Mesenchymal stem cell (in vitro differentiated cells and primary cell): Measurements from ENCODE around the gene ZNF24.
A peak's percentile ranks its signal among the peaks of the same experiment; 100 is the strongest.

Experiments
- DNase-seq: peaks from one replicate; pipeline ENCODE4 v3.0.0-alpha.2; 2013
- H2AFZ ChIP-seq: one replicate; pipeline ENCODE4 v1.6.1; 2013; ENCODE audit warnings: low read depth, mild to moderate bottlenecking, control low read depth, inconsistent platforms, low read length, moderate library complexity
- H2AK5ac ChIP-seq: 2 replicates; pipeline ENCODE4 v1.6.1; 2013; ENCODE audit warnings: low read length, moderate library complexity, mild to moderate bottlenecking, inconsistent platforms; ENCODE audit not compliant: severe bottlenecking
- H2BK120ac ChIP-seq: one replicate; pipeline ENCODE4 v1.6.1; 2013; ENCODE audit warnings: low read depth, mild to moderate bottlenecking, inconsistent platforms, low read length, moderate library complexity
- H2BK12ac ChIP-seq, 2 experiments: one replicate each; pipeline ENCODE4 v1.6.1; 2013; ENCODE audit warnings: inconsistent platforms in 2 of 2, low read length in 2 of 2, mild to moderate bottlenecking in 2 of 2, moderate library complexity in 2 of 2, control low read depth in 1 of 2
- H2BK15ac ChIP-seq: one replicate; pipeline ENCODE4 v1.6.1; 2013; ENCODE audit warnings: mild to moderate bottlenecking, low read depth, inconsistent platforms; ENCODE audit not compliant: poor library complexity, severe bottlenecking
- H2BK5ac ChIP-seq: 2 replicates; pipeline ENCODE4 v1.6.1; 2013; ENCODE audit warnings: low read depth, mild to moderate bottlenecking, low read length, control low read depth, inconsistent platforms; ENCODE audit not compliant: poor library complexity, severe bottlenecking
- H3K14ac ChIP-seq, 2 experiments: one replicate each; pipeline ENCODE4 v1.6.1; 2013; ENCODE audit warnings: inconsistent platforms in 2 of 2, low read length in 2 of 2, control low read depth in 1 of 2, mild to moderate bottlenecking in 1 of 2, moderate library complexity in 1 of 2
- H3K18ac ChIP-seq, 2 experiments: one replicate each; pipeline ENCODE4 v1.6.1; 2013; ENCODE audit warnings: inconsistent platforms in 2 of 2, low read length in 2 of 2, control low read depth in 1 of 2, low read depth in 1 of 2, mild to moderate bottlenecking in 1 of 2
- H3K23ac ChIP-seq, 2 experiments: one replicate each; pipeline ENCODE4 v1.6.1; 2013; ENCODE audit warnings: inconsistent platforms in 2 of 2, low read length in 2 of 2, mild to moderate bottlenecking in 2 of 2, moderate library complexity in 2 of 2, control low read depth in 1 of 2
- H3K27ac ChIP-seq: 2 replicates; pipeline ENCODE4 v1.5.1; 2013; ENCODE audit warnings: mild to moderate bottlenecking, moderate library complexity, low read length, control low read depth, inconsistent platforms; ENCODE audit not compliant: poor library complexity, severe bottlenecking
- H3K27me3 ChIP-seq, 2 experiments: 2 replicates each; pipeline versions ENCODE4 v1.6.1 to v1.7.0; 2013; ENCODE audit warnings: low read length in 2 of 2, mild to moderate bottlenecking in 2 of 2, moderate library complexity in 2 of 2, control low read depth in 1 of 2, inconsistent platforms in 1 of 2; ENCODE audit not compliant: control insufficient read depth in 1 of 2, insufficient read depth in 1 of 2
- H3K36me3 ChIP-seq, 2 experiments: 2 replicates each; pipeline versions ENCODE4 v1.6.1 to v1.7.0; 2013; ENCODE audit warnings: low read length in 2 of 2, control low read depth in 1 of 2, inconsistent platforms in 1 of 2, low read depth in 1 of 2, mild to moderate bottlenecking in 1 of 2; ENCODE audit not compliant: insufficient read depth in 2 of 2, control insufficient read depth in 1 of 2
- H3K4ac ChIP-seq, 2 experiments: one replicate each; pipeline ENCODE4 v1.6.1; 2013; ENCODE audit warnings: inconsistent platforms in 2 of 2, low read length in 2 of 2, mild to moderate bottlenecking in 2 of 2, moderate library complexity in 2 of 2, control low read depth in 1 of 2, low read depth in 1 of 2
- H3K4me1 ChIP-seq: 2 replicates; pipeline ENCODE4 v1.6.1; 2013; ENCODE audit warnings: low read depth, low read length, control low read depth; ENCODE audit not compliant: control insufficient read depth, insufficient read depth
- H3K4me2 ChIP-seq: 2 replicates; pipeline ENCODE4 v1.6.1; 2013; ENCODE audit warnings: low read length, mild to moderate bottlenecking, inconsistent platforms; ENCODE audit not compliant: poor library complexity, severe bottlenecking
- H3K4me3 ChIP-seq, 2 experiments: 2 replicates each; pipeline versions ENCODE4 v1.5.1 to v1.7.0; 2013; ENCODE audit warnings: low read length in 2 of 2, mild to moderate bottlenecking in 2 of 2, control low read depth in 1 of 2, low read depth in 1 of 2; ENCODE audit not compliant: insufficient read depth in 1 of 2
- H3K79me1 ChIP-seq: replicated peaks from 2 replicates; pipeline ENCODE4 v1.6.1; 2013; ENCODE audit warnings: mild to moderate bottlenecking, control low read depth, low read length, inconsistent platforms; ENCODE audit not compliant: poor library complexity, severe bottlenecking
- H3K9ac ChIP-seq: 2 replicates; pipeline ENCODE4 v1.7.0; 2013; ENCODE audit warnings: mild to moderate bottlenecking, low read length, moderate library complexity
- H3K9me3 ChIP-seq: 2 replicates; pipeline ENCODE4 v1.7.0; 2013; ENCODE audit warnings: mild to moderate bottlenecking, low read length; ENCODE audit not compliant: control insufficient read depth
- H4K8ac ChIP-seq: one replicate; pipeline ENCODE4 v1.6.1; 2013; ENCODE audit warnings: inconsistent platforms, mild to moderate bottlenecking, low read length, moderate library complexity
- H4K91ac ChIP-seq: one replicate; pipeline ENCODE4 v1.6.1; 2013; ENCODE audit warnings: mild to moderate bottlenecking, low read length, inconsistent platforms
- WGBS: methylation state at CpG from one replicate; pipeline ENCODE4 v1.1.7; 2013; ENCODE audit warnings: mixed read lengths; 5-methylcytosine and 5-hydroxymethylcytosine counted together

ZNF24 gene

GRCh38 chr18:35345460-35345921 lies 1.3 kb upstream of the ZNF24 start:
- no peak overlapping the region for H3K23ac ChIP-seq
- 64% methylated on average over 5 of the region's 6 CpGs for WGBS
- peaks cover 0 to 16% of the 10 kb centered on the region in 2 experiments for H3K36me3 ChIP-seq
- H3K9ac ChIP-seq: peak overlapping the region; percentile 100
- H3K9me3 ChIP-seq: no peaks in the 10 kb centered on the region
- H2AK5ac ChIP-seq: no peak overlapping the region
- H2BK15ac ChIP-seq: no peak overlapping the region
- peak overlapping the region; percentile 1 for H3K27ac ChIP-seq
- no peak overlapping the region for H3K18ac ChIP-seq
- no peak overlapping the region for H2BK12ac ChIP-seq
- peak overlapping the region in 1 of 2 experiments; percentile 92 for H3K4me3 ChIP-seq
- no peak overlapping the region for H2AFZ ChIP-seq
- H3K4me2 ChIP-seq: no peak overlapping the region
- H3K4ac ChIP-seq: no peak overlapping the region
- H3K14ac ChIP-seq: no peak overlapping the region
- H3K4me1 ChIP-seq: peaks cover 2% of the 10 kb centered on the region
- no peak overlapping the region for H4K8ac ChIP-seq
- no peak overlapping the region for H4K91ac ChIP-seq
- no peak for DNase-seq
- no peak overlapping the region for H2BK120ac ChIP-seq
- no peaks in the 10 kb centered on the region for H3K79me1 ChIP-seq
- no peaks in the 10 kb centered on the region for H3K27me3 ChIP-seq
- no peak overlapping the region for H2BK5ac ChIP-seq

- no peak overlapping the region for H2AK5ac ChIP-seq
- H4K8ac ChIP-seq: no peak overlapping the region
- no peak overlapping the region for H4K91ac ChIP-seq
- H2BK15ac ChIP-seq: peak overlapping the region; percentile 30
- H3K4ac ChIP-seq: peak overlapping the region in 1 of 2 experiments; percentile 59
- H3K27ac ChIP-seq: peak overlapping the region; percentile 3
- peaks cover 5 to 22% of the 10 kb centered on the region in 2 experiments for H3K36me3 ChIP-seq
- peaks cover 5% of the 10 kb centered on the region for H3K79me1 ChIP-seq
- no peak overlapping the region for H3K14ac ChIP-seq
- peak overlapping the region; percentile 46 for H3K4me2 ChIP-seq
- peak; percentile 15 for DNase-seq
- H2AFZ ChIP-seq: no peak overlapping the region
- peak overlapping the region in 1 of 2 experiments; percentile 86 for H2BK12ac ChIP-seq
- WGBS: 82% methylated on average over 10 of the region's 12 CpGs
- H2BK5ac ChIP-seq: no peak overlapping the region
- no peak overlapping the region for H2BK120ac ChIP-seq
- peak overlapping the region; percentile 100 for H3K9ac ChIP-seq
- H3K4me3 ChIP-seq: peak overlapping the region in 1 of 2 experiments; percentile 92
- H3K27me3 ChIP-seq: no peaks in the 10 kb centered on the region
- H3K18ac ChIP-seq: peak overlapping the region in 1 of 2 experiments; percentile 22
- peaks cover 2% of the 10 kb centered on the region for H3K4me1 ChIP-seq
- H3K9me3 ChIP-seq: peaks cover 3% of the 10 kb centered on the region
- no peak overlapping the region for H3K23ac ChIP-seq
These were observed 678 bp upstream of the ZNF24 start for GRCh38 chr18:35344736-35345459.

- no peak overlapping the region for H2BK12ac ChIP-seq
- H3K9ac ChIP-seq: peak overlapping the region; percentile 100
- H2BK5ac ChIP-seq: no peak overlapping the region
- no peak overlapping the region for H3K27ac ChIP-seq
- peak overlapping the region; percentile 81 to 92 for H3K4me3 ChIP-seq
- H2AFZ ChIP-seq: no peak overlapping the region
- H4K91ac ChIP-seq: no peak overlapping the region
- peak overlapping the region; percentile 62 for H3K4me2 ChIP-seq
- peak overlapping the region in 1 of 2 experiments; percentile 81 for H3K18ac ChIP-seq
- H3K23ac ChIP-seq: no peak overlapping the region
- H3K4ac ChIP-seq: no peak overlapping the region
- peaks cover 11 to 36% of the 10 kb centered on the region in 2 experiments for H3K36me3 ChIP-seq
- no peaks in the 10 kb centered on the region for H3K27me3 ChIP-seq
- H3K9me3 ChIP-seq: peaks cover 17% of the 10 kb centered on the region
- WGBS: 3% methylated on average over 15 of the region's 15 CpGs
- H2BK120ac ChIP-seq: no peak overlapping the region
- no peak for DNase-seq
- peak overlapping the region in 1 of 2 experiments; percentile 53 for H3K14ac ChIP-seq
- H3K79me1 ChIP-seq: peaks cover 11% of the 10 kb centered on the region
- no peak overlapping the region for H4K8ac ChIP-seq
- H2BK15ac ChIP-seq: no peak overlapping the region
- peaks cover 2% of the 10 kb centered on the region for H3K4me1 ChIP-seq
- H2AK5ac ChIP-seq: no peak overlapping the region
These were observed 708 bp downstream of the ZNF24 start for GRCh38 chr18:35343488-35343935.

DNA sequence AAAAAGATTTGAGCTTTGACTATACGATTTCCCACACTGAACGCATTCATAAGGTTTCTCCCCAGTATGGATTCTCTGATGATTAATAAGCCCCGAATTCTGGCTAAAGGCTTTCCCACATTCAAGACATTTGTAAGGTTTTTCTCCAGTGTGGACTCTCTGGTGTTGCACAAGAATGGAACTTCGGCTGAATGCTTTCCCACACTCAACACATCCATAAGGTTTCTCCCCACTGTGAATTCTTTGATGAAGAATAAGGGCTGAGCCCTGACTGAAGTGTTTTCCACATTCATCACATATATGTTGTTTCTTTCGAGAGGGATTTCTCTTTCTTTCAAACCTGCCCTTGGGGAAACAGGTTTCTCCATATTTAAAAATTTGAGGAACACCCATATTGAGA lies 6.9 kb downstream of the ZNF24 start:
- no peak overlapping the region for H3K9ac ChIP-seq
- H3K18ac ChIP-seq: no peak overlapping the region
- H3K27me3 ChIP-seq: no peaks in the 10 kb centered on the region
- H3K27ac ChIP-seq: no peak overlapping the region
- no peak overlapping the region for H4K91ac ChIP-seq
- peak; percentile 58 for DNase-seq
- H2BK15ac ChIP-seq: no peak overlapping the region
- no peak overlapping the region for H3K4ac ChIP-seq
- H3K4me2 ChIP-seq: no peak overlapping the region
- no peak overlapping the region for H3K4me3 ChIP-seq
- 100% methylated on average over 3 of the region's 5 CpGs for WGBS
- no peak overlapping the region for H2BK120ac ChIP-seq
- no peak overlapping the region for H2AFZ ChIP-seq
- H4K8ac ChIP-seq: no peak overlapping the region
- no peak overlapping the region for H3K14ac ChIP-seq
- H3K23ac ChIP-seq: no peak overlapping the region
- H2AK5ac ChIP-seq: no peak overlapping the region
- H3K4me1 ChIP-seq: no peaks in the 10 kb centered on the region
- peaks cover 27% of the 10 kb centered on the region for H3K79me1 ChIP-seq
- H3K9me3 ChIP-seq: peaks cover 79% of the 10 kb centered on the region
- no peak overlapping the region for H2BK5ac ChIP-seq
- H2BK12ac ChIP-seq: no peak overlapping the region
- H3K36me3 ChIP-seq: peaks cover 28 to 93% of the 10 kb centered on the region in 2 experiments
